NCI-H2081 (cell line): ENCODE results near the gene KLHL15.
"Not testable (repeated sequence)": the region's sequence is repeated elsewhere in the genome, so short reads cannot be mapped to it uniquely, and the experiment has no call there.

ENCODE experiments used
- DNase-seq, 2 experiments: peaks; one replicate each; lab custom pipeline; 2025; lab: John Stamatoyannopoulos, UW

Gene KLHL15

DNA sequence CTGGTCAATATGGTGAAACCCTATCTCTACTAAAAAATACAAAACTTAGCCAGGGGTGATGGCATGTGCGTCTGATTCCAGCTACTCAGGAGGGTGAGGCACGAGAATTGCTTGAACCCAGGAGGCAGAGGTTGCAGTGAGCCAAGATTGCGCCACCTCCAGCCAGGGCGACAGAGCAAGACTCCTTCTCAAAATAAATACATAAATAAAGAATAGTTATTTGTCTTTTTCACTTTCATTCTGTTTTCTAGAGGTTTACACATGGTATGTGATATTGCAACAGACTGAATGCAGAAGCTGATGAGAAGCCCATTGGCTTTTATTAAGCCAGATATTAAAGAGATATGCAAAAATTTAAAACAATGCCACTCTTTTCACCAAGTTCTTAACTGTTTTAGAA is 8.2 kb downstream of the KLHL15 start:
- DNase-seq = no peak

DNA sequence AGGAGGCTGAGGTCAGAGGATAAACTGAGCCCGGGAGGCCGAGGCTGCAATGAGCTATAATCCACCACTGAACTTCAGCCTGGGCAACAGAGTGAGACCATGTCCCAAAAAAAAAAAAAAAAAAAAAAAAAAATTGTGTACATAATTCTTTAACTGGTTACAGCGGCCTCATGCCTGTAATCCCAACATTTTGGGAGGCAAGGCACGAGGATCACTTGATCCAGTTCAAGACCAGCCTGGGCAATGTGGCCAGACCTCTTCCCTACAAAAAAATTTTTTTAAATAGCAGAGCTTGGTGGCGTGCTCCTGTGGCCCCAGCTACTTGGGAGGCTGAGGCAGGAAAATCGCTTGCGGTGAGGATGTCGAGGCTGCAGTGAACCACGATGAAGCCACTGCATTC is 9.3 kb downstream of the KLHL15 start:
- DNase-seq = no peak

DNA sequence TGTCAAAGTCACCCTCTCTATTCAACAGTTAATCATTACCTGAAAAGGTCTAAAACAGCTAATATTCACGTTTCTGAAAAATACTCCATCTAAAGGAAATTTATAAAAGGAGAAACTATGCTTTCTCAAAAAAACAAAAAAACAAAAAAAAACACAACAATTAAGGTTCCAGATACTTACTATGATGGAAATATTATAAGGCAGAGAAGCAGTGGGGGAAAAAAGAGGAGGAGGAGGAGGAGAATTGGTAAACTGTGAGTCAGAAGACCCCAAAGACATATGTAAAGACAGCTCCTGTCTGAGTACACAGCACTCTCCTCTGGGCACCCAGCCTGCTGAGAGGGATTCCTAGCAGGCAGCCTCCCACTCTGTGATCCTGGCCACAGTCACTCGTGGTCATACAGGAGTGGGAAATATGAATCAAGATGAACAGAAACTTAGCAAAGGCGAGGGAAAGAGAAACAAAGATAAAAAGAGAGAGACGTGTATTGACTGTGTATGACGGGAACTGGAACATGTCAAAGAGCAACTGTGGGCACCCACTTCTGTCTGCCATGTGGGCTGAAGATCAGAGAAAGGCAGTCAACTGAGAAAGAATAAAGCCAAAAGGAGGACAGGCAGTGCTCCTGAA is 12.5 kb downstream of the KLHL15 start:
- DNase-seq = no peak

DNA sequence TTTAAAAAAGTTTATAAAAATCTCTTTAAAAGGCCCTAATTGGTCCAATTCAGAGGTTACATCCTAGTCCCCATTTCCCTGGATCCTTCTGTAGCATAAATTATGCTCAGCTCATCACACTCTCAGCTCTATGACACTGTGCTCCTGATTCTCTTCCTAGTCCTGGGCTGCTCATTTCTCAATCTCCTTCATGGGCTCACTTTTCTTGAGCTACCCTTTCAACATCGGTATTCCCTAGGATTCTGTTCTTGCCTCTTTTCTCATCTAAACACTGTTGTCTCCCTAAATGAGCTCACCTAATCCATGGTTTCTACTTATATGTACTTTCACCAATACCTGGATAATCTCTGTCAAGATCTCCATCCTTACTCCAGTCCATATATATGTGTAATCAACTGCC is 14.7 kb downstream of the KLHL15 start:
- DNase-seq = no peak

DNA sequence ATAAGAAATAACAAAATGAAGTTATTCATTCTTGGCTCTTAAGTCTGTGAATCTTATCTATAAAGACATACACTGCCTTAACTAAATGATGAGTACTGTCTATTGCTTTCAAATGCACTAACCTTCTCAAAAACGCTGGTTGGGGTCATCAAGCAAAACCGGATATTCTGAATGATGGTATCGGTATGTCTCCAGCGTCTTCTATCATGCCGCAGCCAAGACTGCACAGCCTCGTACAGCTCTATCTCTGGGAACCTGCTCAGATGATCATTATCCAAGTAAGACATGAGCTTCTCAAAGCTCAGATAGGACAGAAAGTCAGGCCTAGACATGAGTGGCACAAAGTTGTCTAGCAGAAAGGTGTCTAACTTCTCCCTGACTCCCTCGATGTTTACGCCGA is 21.1 kb downstream of the KLHL15 start:
- DNase-seq = no peak

DNA sequence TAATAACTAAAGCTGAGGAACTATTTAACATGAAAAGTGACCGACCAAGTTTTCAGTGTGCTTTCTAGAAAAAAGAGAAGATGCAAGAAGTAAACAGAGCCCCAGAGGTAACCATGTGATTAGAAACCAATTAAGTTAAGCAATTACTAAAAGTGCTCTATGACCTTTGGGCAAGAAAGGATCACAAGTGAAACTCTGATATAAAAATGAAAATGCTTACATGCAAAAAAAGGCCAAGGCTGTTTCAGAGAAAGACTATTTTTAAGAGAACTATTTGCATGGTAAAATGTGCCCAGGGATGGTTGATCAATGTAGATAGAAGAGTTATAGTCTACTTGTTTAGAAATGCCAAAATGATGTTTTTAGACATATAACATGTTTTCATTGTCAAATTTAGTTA is 22.0 kb downstream of the KLHL15 start:
- DNase-seq = no peak

DNA sequence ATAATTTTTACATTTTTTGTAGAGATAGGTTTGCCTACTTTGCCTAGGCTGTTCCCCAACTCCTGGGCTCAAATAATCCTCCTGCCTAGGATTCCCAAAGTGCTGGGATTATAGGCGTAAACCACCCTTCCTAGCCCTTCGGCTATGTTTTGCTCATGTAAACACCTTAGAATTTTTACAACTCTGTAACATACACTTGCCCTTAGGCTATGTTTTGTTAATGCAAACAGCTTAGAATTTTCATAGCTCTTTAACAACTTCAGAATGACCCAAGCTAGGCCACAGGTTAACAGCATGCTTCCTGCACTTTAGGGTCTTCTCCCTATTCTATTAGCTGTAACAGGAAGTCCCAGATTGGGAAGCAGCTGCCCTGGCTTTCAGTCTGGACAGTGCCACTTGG is 24.2 kb downstream of the KLHL15 start:
- DNase-seq = no peak

DNA sequence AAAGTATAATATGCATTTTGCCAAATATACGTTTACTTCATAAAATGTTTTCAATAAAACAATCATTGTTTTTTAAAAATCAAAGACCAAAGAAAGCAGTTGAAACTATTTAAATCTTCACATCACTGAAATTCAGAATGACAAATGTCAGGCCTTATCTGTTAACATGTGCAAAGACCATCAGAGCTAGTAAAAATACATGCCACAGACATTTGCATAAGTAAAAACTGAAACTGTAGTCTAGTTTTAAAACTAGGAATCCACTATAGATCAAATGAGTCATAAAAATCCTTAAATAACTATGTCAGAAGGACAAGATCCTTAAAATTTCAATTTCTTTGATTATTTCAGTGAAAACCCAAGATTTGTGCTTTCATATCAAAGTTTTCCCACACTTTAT is 24.8 kb downstream of the KLHL15 start:
- no peak for DNase-seq

DNA sequence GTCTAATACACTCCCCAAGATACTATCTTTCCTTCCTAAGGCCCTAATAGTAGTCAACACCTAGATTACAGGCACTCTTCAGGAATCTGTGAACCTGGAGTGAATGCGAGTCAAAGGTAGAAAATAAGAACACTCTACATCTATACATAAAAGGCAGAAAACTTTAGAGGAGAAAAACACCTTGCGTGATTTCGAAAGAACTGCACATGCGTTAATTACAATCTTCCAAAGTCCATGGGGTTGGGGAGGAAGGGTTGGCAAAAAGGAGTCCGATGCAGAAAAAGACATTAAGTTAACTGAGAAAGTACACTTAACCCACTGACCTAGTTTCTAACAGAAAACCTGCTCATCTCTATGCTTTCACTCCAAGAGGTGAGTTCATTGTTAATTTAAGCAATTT is 27.3 kb downstream of the KLHL15 start:
- DNase-seq = no peak

DNA sequence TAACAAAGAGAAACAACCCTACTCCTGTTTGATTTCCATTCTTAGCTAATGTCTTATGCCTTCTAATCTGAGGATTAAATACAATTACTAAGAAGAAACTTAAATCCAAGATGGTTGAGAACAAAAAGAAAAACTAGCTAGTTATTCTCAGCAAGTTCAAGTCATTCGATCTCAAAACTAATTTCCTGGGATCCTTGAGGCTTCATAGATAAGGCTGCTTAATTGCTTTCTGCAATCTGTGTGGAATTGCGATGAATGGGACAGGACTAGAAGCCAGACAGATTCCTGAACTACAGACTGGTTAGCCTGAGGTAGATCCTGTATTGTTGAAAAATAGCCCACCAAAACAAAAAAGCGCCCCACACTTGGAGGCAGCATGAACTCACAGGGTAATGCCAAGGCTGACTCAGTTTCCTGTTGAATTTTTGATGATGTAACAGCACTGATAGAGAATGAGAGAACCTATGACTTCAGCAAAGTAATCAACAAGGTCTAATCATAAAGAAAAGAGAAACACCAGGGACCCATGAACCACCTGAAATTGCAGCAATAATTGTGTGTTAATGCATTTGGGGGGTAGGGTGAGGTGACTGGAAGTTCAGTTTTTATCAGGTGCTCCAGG is 33.9 kb downstream of the KLHL15 start:
- no peak for DNase-seq

DNA sequence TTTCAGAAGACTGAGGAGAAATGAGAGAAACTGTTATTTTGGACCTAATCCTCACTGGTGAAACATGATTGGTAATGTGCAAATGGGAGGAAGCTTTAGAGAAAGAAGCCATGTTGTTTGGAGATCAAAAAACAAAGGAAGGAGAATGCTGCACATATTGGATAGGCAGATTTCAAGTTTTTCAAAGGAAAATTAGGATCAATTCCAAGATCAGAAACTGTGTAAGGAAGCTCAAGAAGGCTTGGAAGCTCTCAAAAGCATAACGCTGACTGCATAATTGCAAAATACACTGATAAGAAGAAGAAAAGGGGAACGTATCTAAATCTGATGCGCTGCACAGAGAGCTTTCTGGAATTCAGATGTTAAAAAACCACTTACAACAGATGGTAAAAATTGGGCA is 34.6 kb downstream of the KLHL15 start:
- no peak for DNase-seq

DNA sequence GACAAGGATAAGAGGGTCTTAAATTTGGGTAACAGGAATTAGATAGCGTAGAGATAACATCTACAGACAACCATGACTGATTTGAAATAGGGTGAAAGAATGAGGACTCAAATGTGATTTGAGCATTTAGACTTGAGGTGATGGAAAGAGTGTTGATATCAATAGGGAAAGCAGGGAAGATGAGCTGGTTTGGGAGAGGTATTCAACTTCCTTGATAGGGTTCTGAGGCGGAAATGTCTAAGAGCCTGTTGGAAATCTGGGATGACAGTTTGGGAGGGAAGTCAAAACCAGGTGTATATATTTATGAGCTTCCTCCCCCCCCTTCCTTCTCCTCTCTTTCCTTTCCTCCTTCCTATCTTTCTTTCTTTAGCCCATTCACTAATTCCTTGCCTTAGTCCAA is 36.5 kb downstream of the KLHL15 start:
- no peak for DNase-seq

DNA sequence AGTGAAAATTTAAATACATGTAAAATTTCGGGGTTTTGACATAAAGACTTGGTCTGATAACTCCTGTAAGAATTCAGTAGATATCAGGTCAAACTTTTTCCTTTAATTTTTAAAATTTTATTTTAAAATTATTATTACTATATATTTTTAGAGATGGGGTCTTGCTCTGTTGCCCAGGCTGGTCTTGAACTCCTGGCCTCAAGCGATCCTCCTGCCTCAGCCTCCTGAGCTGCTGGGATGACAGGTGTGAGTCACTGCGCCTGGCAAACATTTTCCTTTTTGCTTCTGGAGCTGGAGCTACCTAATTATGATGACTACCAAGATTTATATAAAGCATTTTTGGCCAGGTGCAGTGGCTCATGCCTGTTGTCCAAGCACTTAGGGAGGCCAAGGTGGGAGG is 37.3 kb downstream of the KLHL15 start:
- DNase-seq = no peak

DNA sequence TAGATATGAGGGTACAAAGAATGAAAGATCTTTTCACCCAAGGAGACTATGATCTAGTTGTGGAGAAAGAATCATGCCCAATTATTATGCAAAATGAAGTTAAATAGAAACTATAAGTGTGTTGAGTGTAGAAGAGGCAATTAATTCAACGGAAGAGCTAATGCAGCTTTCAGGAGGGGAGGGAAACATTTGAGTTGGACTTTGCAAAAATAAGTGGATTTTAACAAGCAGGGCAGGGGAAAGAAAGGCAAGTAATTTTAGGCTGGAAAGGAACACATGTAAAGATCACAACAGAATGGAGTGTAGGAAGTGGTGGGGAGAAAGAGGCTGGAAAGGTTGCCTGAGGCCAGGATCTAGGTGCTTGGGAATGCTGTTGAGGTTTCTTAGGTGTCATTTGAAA is 44.1 kb downstream of the KLHL15 start:
- no peak for DNase-seq

DNA sequence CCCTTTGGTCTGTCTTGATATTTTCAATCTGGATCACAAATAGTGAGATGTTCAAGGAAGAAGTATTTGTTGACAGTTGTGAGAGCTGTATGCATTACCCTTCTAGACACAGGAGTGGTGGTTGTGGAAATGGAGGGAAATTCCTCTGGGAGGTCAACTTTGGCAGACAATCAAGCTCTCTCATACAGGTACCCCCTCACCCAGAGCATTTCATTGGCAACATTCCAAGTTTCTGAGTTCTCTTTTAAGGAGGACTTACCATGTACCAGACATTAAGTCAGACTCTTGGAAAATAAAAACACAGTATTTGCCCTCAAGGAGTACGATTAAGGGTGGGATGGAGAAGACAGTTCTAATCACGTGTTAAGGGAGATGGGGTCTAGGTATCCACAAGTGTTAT is 45.3 kb downstream of the KLHL15 start:
- no peak for DNase-seq

DNA sequence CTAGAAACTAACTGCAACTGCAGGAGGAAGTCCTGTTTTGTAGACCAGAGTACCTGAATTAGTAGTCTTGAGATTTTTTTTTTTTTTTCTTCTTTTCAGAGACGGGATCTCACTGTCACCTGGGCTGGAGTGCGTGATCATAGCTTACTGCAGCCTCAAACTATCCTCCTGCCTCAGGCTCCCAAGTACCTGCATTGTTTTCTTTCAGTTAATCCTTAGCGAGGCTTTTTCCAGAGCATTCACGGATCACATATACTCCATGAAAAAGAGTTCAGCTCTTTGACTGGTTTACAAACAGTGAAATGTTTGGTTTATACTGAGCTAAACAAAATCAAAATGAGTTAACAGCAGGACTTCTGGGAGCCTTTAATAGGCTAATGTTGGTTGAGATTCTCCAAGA is 45.8 kb downstream of the KLHL15 start:
- DNase-seq = no peak

DNA sequence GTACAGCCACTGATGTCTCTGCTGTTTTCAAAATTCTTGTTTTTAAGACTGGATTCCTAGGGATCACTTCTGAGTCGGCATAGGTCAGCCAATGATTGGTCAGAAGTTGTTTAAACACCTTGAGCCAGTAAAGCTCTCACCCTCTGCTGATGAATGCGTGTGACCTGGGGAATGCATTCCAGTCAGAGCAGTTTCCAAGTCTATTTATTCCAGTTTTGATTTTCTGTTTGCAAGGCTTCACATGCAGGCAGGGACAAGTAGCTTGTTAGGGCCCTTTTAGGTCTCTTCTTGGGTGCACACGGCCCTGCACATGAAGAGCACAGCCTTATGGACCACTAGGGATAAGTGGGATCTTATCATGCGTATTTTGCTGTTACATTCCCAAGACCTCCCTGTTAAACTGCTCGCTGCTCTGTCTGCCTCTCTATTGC is 47.0 kb downstream of the KLHL15 start:
- no peak for DNase-seq

DNA sequence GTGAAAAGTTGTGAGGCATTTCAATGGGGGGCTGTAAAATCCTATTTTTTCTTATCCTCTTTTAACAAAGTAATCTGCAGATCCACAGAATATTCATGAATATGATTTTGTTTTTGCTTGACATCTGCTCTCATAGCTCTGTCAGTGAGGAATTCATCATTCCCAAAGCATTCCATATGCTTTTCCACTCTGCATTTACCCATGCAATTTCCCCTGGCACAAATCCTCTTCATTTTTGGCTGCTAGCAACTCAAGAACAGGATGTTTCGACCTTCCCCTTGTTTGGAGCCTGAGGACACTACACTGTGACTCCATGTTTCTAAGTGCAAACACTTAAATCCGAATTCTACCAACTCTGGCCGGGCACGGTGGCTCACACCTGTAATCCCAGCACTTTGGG is 48.5 kb downstream of the KLHL15 start:
- no peak for DNase-seq

DNA sequence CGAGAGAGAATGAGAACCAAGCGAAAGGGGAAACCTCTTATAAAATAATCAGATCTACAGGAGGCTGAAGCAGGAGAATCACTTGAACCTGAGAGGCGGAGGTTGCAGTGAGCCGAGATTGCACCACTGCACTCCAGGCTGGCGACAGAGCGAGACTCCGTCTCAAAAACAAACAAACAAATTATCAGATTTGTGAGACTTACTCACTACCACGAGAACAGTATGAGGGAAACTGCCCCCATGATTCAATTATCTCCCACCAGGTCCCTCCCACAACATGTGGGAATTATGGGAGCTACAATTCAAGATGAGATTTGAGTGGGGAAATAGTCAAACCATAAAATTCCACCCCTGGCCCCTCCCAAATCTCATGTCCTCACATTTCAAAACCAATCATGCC is 61.4 kb downstream of the KLHL15 start:
- not testable (repeated sequence) for DNase-seq

DNA sequence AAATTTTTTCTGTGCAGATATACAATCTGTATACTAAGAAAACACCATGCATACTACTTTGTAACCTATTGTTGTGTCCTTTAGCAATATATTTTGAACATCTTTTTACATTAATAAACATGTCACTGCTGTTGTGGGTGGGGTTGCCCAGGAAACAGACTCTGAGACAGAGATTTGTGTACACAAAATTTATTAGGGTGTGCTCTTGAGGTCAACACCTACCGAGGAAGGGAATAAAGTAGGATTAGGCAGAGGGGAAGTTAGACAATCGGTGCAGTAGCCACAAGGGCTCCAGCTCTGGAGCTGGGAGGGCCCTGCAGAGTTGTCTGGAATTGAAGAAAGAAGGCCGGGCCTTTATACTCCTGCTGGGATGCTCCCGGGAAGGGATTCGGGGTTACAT is 62.8 kb downstream of the KLHL15 start:
- DNase-seq = no peak

DNA sequence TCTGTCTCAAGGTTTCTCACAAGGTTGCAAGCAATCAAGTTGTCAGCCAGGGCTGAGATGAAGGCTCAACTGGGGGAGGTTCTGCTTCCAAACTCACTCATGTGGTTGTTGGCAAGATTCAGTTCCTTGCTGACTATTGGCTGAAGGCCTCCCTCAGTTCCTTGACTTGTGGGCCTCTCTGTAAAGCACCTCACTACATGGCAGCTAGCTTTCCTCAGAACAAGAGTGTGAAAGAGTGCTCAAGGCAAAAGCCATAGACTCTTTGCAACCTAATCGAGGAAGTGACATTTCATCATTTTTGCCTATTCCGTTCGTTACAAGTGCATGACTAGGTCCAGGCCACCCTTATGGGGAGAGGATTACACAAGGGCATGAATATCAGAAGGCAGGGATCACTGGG is 67.2 kb downstream of the KLHL15 start:
- DNase-seq = no peak

DNA sequence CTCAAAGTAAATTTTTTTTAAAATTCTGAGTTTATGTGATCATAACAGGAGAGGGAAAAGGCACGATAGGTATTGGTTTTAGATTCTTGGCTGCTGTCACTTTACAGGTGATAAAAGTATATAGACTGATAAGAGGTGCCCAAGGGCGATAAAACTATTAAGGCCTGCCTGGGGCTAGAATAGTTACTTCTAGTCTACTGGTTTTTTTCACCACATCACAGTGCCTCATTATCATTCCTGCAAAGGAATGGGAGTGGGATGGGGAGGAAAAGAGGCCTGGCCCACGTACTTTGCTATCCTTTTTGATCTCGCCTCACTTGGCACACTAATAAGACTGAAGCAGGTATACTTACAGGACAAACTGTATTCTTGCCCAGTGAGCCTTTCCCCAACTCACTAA is 72.6 kb downstream of the KLHL15 start:
- no peak for DNase-seq

DNA sequence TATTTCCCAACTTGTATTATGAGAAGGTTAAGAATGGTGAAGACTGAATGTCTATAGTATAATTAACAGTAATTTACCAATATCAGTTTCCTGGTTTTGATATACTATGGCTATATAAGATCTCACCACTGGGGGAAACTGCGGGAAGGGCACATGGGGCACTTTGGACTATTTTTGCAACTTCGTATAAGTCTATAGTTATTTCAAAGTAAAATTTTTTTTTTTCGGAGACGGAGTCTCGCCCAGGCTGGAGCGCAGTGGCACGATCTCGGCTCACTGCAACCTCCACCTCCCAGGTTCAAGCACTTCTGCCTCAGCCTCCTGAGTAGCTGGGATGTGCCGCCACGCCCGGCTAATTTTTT is 73.1 kb downstream of the KLHL15 start:
- DNase-seq = no peak
